GM12878 (cell line): Measurements from ENCODE around the gene CA10.

Source experiments
- BCL11A ChIP-seq: IDR thresholded peaks from 2 replicates; pipeline ENCODE4 v1.6.1; 2011; ENCODE audit warnings: low read depth, low read length
- CHD2 ChIP-seq: IDR thresholded peaks from 2 replicates; pipeline ENCODE4 v1.6.1; 2011; ENCODE audit warnings: low read depth, low read length, improper control_type of control experiment, borderline replicate concordance
- EP300 ChIP-seq, 2 experiments: fragments of 150-350 bp in 1 of 2; IDR thresholded peaks; 2 replicates each; pipeline ENCODE4 v1.6.1; 2011 to 2012; ENCODE audit warnings: low read depth in 2 of 2, low read length in 2 of 2, borderline replicate concordance in 1 of 2, improper control_type of control experiment in 1 of 2, inconsistent platforms in 1 of 2; ENCODE audit not compliant: control insufficient read depth in 1 of 2
- SMC3 ChIP-seq: IDR thresholded peaks from 2 replicates; pipeline ENCODE4 v1.6.1; 2011; ENCODE audit warnings: low read length, improper control_type of control experiment, borderline replicate concordance
- SUZ12 ChIP-seq: fragments of 200-600 bp; sonication (generic); IDR thresholded peaks from one replicate; pipeline ENCODE4 v1.6.1; 2018; ENCODE audit warnings: antibody characterized with exemption, mild to moderate bottlenecking; ENCODE audit not compliant: unreplicated experiment
- YY1 ChIP-seq: IDR thresholded peaks from 2 replicates; pipeline ENCODE4 v1.6.1; 2011; ENCODE audit warnings: low read depth, mild to moderate bottlenecking, low read length
- TF ChIP-seq, protein P1 (sequence below): fragments of 450-650 bp; IDR thresholded peaks from 2 replicates; pipeline ENCODE4 v1.6.1; 2017; ENCODE audit warnings: mild to moderate bottlenecking
- TF ChIP-seq, protein P2 (sequence below): IDR thresholded peaks from 2 replicates; pipeline ENCODE4 v1.6.1; 2011; ENCODE audit warnings: borderline replicate concordance, low read depth, mild to moderate bottlenecking, moderate library complexity, mixed read lengths, low read length; ENCODE audit not compliant: insufficient read depth; ENCODE audit errors: extremely low read length
- TF ChIP-seq, protein P3 (sequence below): IDR thresholded peaks from 2 replicates; pipeline ENCODE4 v1.6.1; 2012; ENCODE audit warnings: improper control_type of control experiment, low read depth, low read length; ENCODE audit not compliant: insufficient replicate concordance
- TF ChIP-seq, protein P4 (sequence below), 3 experiments: IDR thresholded peaks in 2 of 3; conservative IDR thresholded peaks in 1 of 3; 2 replicates each; pipeline ENCODE4 v1.5.1; 2011; ENCODE audit warnings: low read depth in 3 of 3, low read length in 3 of 3, mild to moderate bottlenecking in 3 of 3, control low read depth in 2 of 3, moderate library complexity in 2 of 3, inconsistent platforms in 1 of 3, mixed read lengths in 1 of 3; ENCODE audit not compliant: control insufficient read depth in 2 of 3, insufficient read depth in 1 of 3; ENCODE audit errors: extremely low read depth in 1 of 3

DNA sequence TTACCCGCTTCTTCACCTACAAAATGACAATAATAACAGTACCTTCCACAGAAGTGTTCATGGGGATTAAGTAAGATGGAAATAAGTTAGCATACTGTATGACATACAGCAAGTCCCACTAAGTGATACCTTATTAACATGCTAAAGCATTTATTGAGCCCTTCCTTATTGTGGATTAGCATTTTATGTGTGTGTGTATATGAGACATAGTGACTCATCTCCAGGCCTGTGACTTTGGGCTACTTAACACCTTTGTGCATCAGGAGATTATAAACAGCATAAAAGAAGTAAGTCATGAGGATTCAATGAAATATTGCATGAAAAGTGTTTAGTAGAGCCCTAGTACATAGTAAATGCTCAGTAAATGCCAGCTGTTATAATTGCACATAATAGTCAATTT is 52.9 kb downstream of the CA10 start:
- TF ChIP-seq EP300 (IDR thresholded peaks at IDR 0.05; ENCODE audit: borderline replicate concordance in 1 of 2, control insufficient read depth in 1 of 2, low read depth in 2 of 2, low read length in 2 of 2) (no peak), SUZ12 (no peak), SMC3 (no peak), BCL11A (no peak), YY1 (no peak), CHD2 (no peak)
- TF ChIP-seq, protein P1, sequence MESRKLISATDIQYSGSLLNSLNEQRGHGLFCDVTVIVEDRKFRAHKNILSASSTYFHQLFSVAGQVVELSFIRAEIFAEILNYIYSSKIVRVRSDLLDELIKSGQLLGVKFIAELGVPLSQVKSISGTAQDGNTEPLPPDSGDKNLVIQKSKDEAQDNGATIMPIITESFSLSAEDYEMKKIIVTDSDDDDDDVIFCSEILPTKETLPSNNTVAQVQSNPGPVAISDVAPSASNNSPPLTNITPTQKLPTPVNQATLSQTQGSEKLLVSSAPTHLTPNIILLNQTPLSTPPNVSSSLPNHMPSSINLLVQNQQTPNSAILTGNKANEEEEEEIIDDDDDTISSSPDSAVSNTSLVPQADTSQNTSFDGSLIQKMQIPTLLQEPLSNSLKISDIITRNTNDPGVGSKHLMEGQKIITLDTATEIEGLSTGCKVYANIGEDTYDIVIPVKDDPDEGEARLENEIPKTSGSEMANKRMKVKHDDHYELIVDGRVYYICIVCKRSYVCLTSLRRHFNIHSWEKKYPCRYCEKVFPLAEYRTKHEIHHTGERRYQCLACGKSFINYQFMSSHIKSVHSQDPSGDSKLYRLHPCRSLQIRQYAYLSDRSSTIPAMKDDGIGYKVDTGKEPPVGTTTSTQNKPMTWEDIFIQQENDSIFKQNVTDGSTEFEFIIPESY: no peak
- TF ChIP-seq, protein P2, sequence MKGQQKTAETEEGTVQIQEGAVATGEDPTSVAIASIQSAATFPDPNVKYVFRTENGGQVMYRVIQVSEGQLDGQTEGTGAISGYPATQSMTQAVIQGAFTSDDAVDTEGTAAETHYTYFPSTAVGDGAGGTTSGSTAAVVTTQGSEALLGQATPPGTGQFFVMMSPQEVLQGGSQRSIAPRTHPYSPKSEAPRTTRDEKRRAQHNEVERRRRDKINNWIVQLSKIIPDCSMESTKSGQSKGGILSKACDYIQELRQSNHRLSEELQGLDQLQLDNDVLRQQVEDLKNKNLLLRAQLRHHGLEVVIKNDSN: no peak
- TF ChIP-seq, protein P3, sequence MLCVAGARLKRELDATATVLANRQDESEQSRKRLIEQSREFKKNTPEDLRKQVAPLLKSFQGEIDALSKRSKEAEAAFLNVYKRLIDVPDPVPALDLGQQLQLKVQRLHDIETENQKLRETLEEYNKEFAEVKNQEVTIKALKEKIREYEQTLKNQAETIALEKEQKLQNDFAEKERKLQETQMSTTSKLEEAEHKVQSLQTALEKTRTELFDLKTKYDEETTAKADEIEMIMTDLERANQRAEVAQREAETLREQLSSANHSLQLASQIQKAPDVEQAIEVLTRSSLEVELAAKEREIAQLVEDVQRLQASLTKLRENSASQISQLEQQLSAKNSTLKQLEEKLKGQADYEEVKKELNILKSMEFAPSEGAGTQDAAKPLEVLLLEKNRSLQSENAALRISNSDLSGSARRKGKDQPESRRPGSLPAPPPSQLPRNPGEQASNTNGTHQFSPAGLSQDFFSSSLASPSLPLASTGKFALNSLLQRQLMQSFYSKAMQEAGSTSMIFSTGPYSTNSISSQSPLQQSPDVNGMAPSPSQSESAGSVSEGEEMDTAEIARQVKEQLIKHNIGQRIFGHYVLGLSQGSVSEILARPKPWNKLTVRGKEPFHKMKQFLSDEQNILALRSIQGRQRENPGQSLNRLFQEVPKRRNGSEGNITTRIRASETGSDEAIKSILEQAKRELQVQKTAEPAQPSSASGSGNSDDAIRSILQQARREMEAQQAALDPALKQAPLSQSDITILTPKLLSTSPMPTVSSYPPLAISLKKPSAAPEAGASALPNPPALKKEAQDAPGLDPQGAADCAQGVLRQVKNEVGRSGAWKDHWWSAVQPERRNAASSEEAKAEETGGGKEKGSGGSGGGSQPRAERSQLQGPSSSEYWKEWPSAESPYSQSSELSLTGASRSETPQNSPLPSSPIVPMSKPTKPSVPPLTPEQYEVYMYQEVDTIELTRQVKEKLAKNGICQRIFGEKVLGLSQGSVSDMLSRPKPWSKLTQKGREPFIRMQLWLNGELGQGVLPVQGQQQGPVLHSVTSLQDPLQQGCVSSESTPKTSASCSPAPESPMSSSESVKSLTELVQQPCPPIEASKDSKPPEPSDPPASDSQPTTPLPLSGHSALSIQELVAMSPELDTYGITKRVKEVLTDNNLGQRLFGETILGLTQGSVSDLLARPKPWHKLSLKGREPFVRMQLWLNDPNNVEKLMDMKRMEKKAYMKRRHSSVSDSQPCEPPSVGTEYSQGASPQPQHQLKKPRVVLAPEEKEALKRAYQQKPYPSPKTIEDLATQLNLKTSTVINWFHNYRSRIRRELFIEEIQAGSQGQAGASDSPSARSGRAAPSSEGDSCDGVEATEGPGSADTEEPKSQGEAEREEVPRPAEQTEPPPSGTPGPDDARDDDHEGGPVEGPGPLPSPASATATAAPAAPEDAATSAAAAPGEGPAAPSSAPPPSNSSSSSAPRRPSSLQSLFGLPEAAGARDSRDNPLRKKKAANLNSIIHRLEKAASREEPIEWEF: no peak
- TF ChIP-seq, protein P4, sequence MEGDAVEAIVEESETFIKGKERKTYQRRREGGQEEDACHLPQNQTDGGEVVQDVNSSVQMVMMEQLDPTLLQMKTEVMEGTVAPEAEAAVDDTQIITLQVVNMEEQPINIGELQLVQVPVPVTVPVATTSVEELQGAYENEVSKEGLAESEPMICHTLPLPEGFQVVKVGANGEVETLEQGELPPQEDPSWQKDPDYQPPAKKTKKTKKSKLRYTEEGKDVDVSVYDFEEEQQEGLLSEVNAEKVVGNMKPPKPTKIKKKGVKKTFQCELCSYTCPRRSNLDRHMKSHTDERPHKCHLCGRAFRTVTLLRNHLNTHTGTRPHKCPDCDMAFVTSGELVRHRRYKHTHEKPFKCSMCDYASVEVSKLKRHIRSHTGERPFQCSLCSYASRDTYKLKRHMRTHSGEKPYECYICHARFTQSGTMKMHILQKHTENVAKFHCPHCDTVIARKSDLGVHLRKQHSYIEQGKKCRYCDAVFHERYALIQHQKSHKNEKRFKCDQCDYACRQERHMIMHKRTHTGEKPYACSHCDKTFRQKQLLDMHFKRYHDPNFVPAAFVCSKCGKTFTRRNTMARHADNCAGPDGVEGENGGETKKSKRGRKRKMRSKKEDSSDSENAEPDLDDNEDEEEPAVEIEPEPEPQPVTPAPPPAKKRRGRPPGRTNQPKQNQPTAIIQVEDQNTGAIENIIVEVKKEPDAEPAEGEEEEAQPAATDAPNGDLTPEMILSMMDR (IDR thresholded peaks at IDR 0.05 in 2 of 3, conservative IDR thresholded peaks at IDR 0.05 in 1 of 3; ENCODE audit: control insufficient read depth in 2 of 3, extremely low read depth in 1 of 3, insufficient read depth in 1 of 3, low read depth in 3 of 3, low read length in 3 of 3): no peak
